ENCODE measurements around the gene NFATC3. TPM values are rescaled to one million over a fixed set of nuclear protein-coding genes. Genes with fewer than 3 reads are reported as not detected.
"Not testable (repeated sequence)": the region's sequence is repeated elsewhere in the genome, so short reads cannot be mapped to it uniquely, and the experiment has no call there.

The NFATC3 gene
- total RNA-seq, 1 experiment from 2014 or later, result 33.0 TPM

GRCh38 chr16:68162413-68162812, 77.2 kb downstream of the NFATC3 start:
- DNase-seq, result no peak
- no peak overlapping the region for H2BK120ac ChIP-seq (ENCODE audit: low read depth, low read length, poor library complexity, severe bottlenecking)
- H3K4me1 ChIP-seq (ENCODE audit: insufficient read depth, low read length), result no peaks in the 10 kb centered on the region
- H2AFZ ChIP-seq (ENCODE audit: low read length), result no peak overlapping the region
- no peak overlapping the region for H3K14ac ChIP-seq (ENCODE audit: insufficient read depth, low read length)
- no peaks in the 10 kb centered on the region for H3K79me1 ChIP-seq (ENCODE audit: insufficient read depth, low read depth, low read length, poor library complexity, severe bottlenecking)
- no peak overlapping the region for H3K4me3 Mint-ChIP-seq
- H2BK20ac ChIP-seq (ENCODE audit: low read depth, low read length, poor library complexity, severe bottlenecking), result no peak overlapping the region
- H4K20me1 ChIP-seq (ENCODE audit: control insufficient read depth, insufficient read depth, insufficient read length), result no peaks in the 10 kb centered on the region
- H3K27ac ChIP-seq (ENCODE audit: insufficient read length, low read depth, low read length), result no peak overlapping the region
- no peaks in the 10 kb centered on the region for H3K27me3 ChIP-seq (ENCODE audit: insufficient read depth, low read length)
- H2AK5ac ChIP-seq (ENCODE audit: insufficient read length, low read length), result no peak overlapping the region
- H2BK12ac ChIP-seq (ENCODE audit: insufficient read length, low read depth, low read length), result no peak overlapping the region
- H3K79me2 ChIP-seq (ENCODE audit: insufficient read depth, low read length), result no peaks in the 10 kb centered on the region; the same call in 1 of the 2 replicates
- H4K8ac ChIP-seq (replicated peaks; ENCODE audit: insufficient read length, low read depth, low read length), result no peak overlapping the region
- H3T11ph ChIP-seq (ENCODE audit: low read length), result no peak overlapping the region
- no peaks in the 10 kb centered on the region for H3K23me2 ChIP-seq (ENCODE audit: insufficient read length, low read depth, low read length, poor library complexity, severe bottlenecking)
- H3K23ac ChIP-seq (ENCODE audit: insufficient read length, low read depth, low read length), result no peak overlapping the region
- no peaks in the 10 kb centered on the region for H3K4me1 Mint-ChIP-seq
- no peak overlapping the region for H4K91ac ChIP-seq (ENCODE audit: insufficient read length, low read depth, low read length)
- peaks cover 11 to 13% of the 10 kb centered on the region in 2 experiments for H3K9me3 Mint-ChIP-seq
- H3K9me3 ChIP-seq (ENCODE audit: control insufficient read depth, low read depth, low read length), result peaks cover 5% of the 10 kb centered on the region
- no peak overlapping the region for H2BK15ac ChIP-seq (ENCODE audit: low read depth, low read length)
- no peak overlapping the region for H3K56ac ChIP-seq (ENCODE audit: insufficient read length, low read depth, low read length)
- H3K4ac ChIP-seq (ENCODE audit: low read depth, low read length), result no peak overlapping the region
- no peak overlapping the region for H3K27ac Mint-ChIP-seq
- H3K9ac ChIP-seq (ENCODE audit: extremely low read depth, insufficient read length, low read length), result no peak overlapping the region
- no peak overlapping the region for H3K18ac ChIP-seq (ENCODE audit: insufficient read length, low read depth, low read length)
- no CpG with 5 or more reads among the region's 2 CpGs for WGBS (ENCODE audit: extremely low coverage, insufficient read length, low lambda C conversion rate)
- no peak overlapping the region for H3K4me2 ChIP-seq (ENCODE audit: insufficient read depth, insufficient read length, low read length)
- H3K36me3 Mint-ChIP-seq (ENCODE audit: insufficient read depth in 1 of 3, low read depth in 3 of 3), result peaks cover 32 to 45% (median 35%) of the 10 kb centered on the region in 3 experiments
- H2BK5ac ChIP-seq (ENCODE audit: insufficient read length, low read length), result no peak overlapping the region
- TF ChIP-seq CTCF (conservative IDR thresholded peaks at IDR 0.05), result no peak
- no peaks in the 10 kb centered on the region for H3K27me3 Mint-ChIP-seq (ENCODE audit: low read depth)
- H4K5ac ChIP-seq (ENCODE audit: insufficient read length, low read depth, low read length), result no peak overlapping the region

GRCh38 chr16:68163275-68163674, 78.1 kb downstream of the NFATC3 start:
- H3K4me1 ChIP-seq (ENCODE audit: insufficient read depth, low read length); H2AFZ ChIP-seq (ENCODE audit: low read length); H3K4me2 ChIP-seq (ENCODE audit: insufficient read depth, insufficient read length, low read length); DNase-seq; H2BK20ac ChIP-seq (ENCODE audit: low read depth, low read length, poor library complexity, severe bottlenecking); H4K20me1 ChIP-seq (ENCODE audit: control insufficient read depth, insufficient read depth, insufficient read length); H2BK120ac ChIP-seq (ENCODE audit: low read depth, low read length, poor library complexity, severe bottlenecking); H3K9me3 ChIP-seq (ENCODE audit: control insufficient read depth, low read depth, low read length); H3K4me3 Mint-ChIP-seq; H4K91ac ChIP-seq (ENCODE audit: insufficient read length, low read depth, low read length); H3K27ac ChIP-seq (ENCODE audit: insufficient read length, low read depth, low read length); H3K27me3 ChIP-seq (ENCODE audit: insufficient read depth, low read length); H3K18ac ChIP-seq (ENCODE audit: insufficient read length, low read depth, low read length); H3K27ac Mint-ChIP-seq; H4K8ac ChIP-seq (replicated peaks; ENCODE audit: insufficient read length, low read depth, low read length); H3K56ac ChIP-seq (ENCODE audit: insufficient read length, low read depth, low read length); H3K9ac ChIP-seq (ENCODE audit: extremely low read depth, insufficient read length, low read length); H2AK5ac ChIP-seq (ENCODE audit: insufficient read length, low read length); H3K4me1 Mint-ChIP-seq; H3K23ac ChIP-seq (ENCODE audit: insufficient read length, low read depth, low read length); H2BK5ac ChIP-seq (ENCODE audit: insufficient read length, low read length); H3K79me1 ChIP-seq (ENCODE audit: insufficient read depth, low read depth, low read length, poor library complexity, severe bottlenecking); H3T11ph ChIP-seq (ENCODE audit: low read length); H2BK15ac ChIP-seq (ENCODE audit: low read depth, low read length); H3K27me3 Mint-ChIP-seq (ENCODE audit: low read depth); H3K79me2 ChIP-seq (ENCODE audit: insufficient read depth, low read length); H3K14ac ChIP-seq (ENCODE audit: insufficient read depth, low read length); H3K23me2 ChIP-seq (ENCODE audit: insufficient read length, low read depth, low read length, poor library complexity, severe bottlenecking); H2BK12ac ChIP-seq (ENCODE audit: insufficient read length, low read depth, low read length); H3K4ac ChIP-seq (ENCODE audit: low read depth, low read length); H4K5ac ChIP-seq (ENCODE audit: insufficient read length, low read depth, low read length): not testable (repeated sequence)
- peaks cover 30 to 43% (median 36%) of the 10 kb centered on the region in 3 experiments for H3K36me3 Mint-ChIP-seq (ENCODE audit: insufficient read depth in 1 of 3, low read depth in 3 of 3)
- WGBS (ENCODE audit: extremely low coverage, insufficient read length, low lambda C conversion rate), result no CpG with 5 or more reads among the region's 31 CpGs
- peaks cover 11 to 13% of the 10 kb centered on the region in 2 experiments for H3K9me3 Mint-ChIP-seq
